GM21619 (cell line): ENCODE results near the gene STT3A.
"Not testable (repeated sequence)": the region's sequence is repeated elsewhere in the genome, so short reads cannot be mapped to it uniquely, and the experiment has no call there.

Experiments
- ATAC-seq: cut with Tn5 transposase; IDR thresholded peaks from one replicate; pipeline ENCODE4 v1.9.1; 2021; ENCODE audit not compliant: unreplicated experiment

STT3A gene

GRCh38 chr11:125592305-125593113 is at the start of gene STT3A:
Gene STT3A, plus strand, starts transcription at chr11:125592852. Its CDS starts 3,064 bp downstream, at chr11:125595916.
- peak; percentile 98 for ATAC-seq

DNA sequence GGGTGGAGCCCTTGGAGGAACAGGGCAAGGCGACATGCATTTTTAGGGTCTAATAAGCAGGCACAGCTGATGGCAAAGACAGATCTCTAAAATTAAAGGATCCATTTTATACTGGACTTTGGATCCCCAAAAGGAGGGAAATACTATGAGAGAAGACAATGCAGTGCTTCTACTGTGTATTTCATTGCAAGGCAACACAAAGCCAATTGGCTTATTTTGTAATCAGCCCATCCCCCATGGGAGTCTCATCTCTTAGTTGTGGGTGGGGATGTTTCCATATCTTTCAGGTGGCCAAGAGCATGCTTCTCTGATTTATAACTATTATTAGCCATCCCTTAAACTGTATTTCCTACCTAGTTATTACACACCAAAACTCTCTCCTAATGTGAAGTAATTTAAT is 41.9 kb upstream of the STT3A start:
- ATAC-seq, result no peak

DNA sequence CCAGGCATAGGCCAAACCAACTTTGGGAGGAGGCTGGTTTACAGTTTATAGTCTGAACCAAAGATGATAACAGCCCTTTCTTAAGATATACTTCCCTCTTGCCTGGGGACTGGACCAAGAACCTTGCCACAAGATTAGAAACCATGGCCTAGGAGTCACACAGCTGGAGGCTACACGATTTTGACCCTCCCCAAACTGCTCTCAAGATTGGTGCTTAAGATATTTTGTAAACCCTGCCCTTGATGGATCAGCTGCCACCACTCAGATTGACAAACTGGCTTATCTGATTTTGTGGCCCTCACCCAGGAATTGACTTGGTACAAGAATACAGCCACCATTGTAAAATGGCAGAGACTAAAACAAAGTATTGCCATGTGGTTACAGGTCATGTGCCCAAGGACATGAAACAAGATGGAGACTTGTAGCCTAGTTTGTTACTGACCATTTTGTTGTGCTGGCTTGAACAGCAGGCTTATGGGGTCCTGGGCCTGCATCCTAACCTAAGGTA is 40.8 kb upstream of the STT3A start:
- ATAC-seq, result no peak

GRCh38 chr11:125552927-125553326 is 39.7 kb upstream of the STT3A start:
- ATAC-seq, result no peak

- no peak for ATAC-seq
Observed at GRCh38 chr11:125553357-125553756, 39.3 kb upstream of the STT3A start.

GRCh38 chr11:125554038-125554437 is 38.6 kb upstream of the STT3A start:
- no peak for ATAC-seq

- no peak for ATAC-seq
Observed at GRCh38 chr11:125559888-125560287, 32.8 kb upstream of the STT3A start.

- ATAC-seq, result no peak
Observed at GRCh38 chr11:125561924-125562323, 30.7 kb upstream of the STT3A start.

GRCh38 chr11:125562430-125562829 is 30.2 kb upstream of the STT3A start:
- ATAC-seq, result no peak

GRCh38 chr11:125564357-125564756 is 28.3 kb upstream of the STT3A start:
- no peak for ATAC-seq

GRCh38 chr11:125566235-125566634 is 26.4 kb upstream of the STT3A start:
- no peak for ATAC-seq

DNA sequence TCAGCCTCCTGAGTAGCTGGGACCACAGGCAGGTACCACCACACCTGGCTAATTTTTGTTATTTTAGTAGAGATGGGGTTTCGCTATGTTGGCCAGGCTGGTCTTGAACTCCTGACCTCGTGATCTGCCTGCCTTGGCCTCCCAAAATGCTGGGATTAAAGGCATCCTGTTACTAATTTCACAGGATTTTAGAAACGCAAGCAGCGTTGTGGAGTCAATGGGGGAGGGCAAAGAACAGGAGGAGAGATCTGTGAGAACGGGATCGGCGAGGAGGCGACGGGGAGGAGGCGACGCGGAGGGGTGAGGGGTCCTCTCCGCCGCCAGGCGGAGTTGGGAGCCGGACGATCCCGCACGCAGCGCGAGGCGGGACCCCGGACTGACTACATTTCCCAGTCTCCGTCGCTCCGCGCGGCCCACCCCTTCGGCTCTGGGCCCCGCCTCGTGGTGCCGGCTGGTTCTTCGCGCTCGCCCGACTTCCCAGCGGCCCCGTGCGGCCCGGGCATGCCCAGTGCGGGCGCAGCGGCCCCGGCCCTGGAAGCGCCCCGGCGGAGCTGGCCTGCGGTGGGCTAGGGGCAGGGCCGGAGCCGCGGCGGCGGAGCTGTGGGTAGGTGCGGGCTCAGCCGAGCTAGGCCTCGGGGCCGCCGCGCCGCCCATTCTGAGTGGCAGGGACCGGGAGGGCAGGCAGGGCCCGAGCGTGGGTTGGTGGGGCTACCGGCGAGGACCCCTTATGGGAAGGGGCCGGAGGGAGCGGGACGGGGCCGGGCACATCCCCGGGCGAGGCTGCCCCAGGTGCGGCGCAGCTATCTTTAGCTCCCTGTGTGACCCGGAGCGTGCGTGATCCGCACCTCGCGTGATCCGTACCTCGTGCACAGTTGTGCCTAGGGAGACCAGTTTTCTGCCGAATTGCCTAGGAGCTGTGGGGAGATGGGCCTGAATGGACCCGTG is 23.4 kb upstream of the STT3A start, which contains the start of gene EI24:
Gene EI24, plus strand, starts transcription at position 508 of the 945 bp plus-strand sequence. CDS start 3,051 bp downstream, outside the sequence.
- ATAC-seq, result peak; percentile 96

DNA sequence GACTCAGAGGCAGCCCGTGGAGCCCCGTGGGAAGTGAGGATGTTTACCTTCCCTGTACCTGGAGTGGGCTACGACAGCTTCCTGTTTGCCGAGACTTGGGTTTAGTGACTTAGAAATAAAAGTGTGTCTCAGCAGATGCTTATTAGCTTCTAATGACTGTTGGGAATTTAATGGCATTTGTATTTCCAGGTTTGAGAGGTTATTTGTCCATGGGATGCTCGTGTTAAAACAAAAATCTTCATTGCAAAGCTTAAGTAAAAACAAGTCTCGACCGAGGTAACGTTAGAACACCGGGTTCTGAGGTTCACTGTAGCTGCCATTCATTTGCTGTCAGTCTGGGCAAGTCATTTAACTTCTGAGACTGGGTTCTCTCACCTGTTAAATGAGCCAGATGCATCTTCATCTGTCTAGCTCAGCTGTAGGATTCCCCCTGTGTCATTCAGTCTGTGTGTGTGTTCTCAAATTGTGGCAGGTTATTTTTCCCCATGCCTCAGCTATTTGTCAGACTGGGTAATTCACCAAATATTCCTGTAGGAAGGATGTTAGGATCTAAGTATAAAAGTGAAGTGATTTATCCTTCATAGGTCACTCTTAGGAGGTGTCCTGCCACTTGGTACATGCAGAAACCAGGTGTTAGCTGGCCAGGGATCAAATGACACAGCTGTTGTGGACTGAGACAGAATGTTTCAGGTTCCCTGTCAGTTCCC is 22.6 kb upstream of the STT3A start:
- peak; percentile 25 for ATAC-seq

GRCh38 chr11:125570952-125571351 is 21.7 kb upstream of the STT3A start:
- ATAC-seq, result no peak

DNA sequence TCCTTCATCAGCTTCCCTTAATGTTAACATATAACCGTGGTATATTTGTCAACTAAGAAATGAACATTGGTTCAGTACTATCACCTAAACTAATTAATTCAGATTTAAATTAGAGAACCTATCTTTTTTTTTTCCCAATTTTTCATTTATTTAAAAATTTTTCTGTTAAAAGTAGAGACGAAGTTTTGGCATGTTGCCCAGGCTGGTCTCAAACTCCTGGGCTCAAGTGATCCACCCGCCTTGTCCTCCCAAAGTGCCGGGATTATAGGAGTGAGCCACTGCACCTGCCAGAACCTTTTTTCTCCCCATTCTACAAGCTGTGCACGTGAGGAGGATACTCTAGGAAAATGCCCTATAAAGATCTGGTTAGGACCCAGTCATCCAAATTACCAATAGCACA is 19.7 kb upstream of the STT3A start:
- ATAC-seq, result no peak

DNA sequence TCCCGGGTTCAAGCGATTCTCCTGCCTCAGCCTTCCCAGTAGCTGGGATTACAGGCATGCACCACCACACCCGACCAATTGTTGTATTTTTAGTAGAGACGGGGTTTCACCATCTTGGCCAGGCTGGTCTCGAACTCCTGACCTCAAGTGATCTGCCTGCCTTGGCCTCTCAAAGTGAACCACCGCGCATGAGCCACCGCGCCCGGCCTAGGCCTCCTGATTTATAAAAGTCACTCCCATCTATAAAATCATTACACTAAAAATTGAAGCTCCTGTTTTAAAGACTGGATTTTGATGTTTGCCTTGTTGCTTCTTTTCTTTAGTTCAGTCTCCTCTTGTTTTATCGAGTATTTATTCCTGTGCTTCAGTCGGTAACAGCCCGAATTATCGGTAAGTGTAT is 15.5 kb upstream of the STT3A start:
- not testable (repeated sequence) for ATAC-seq

GRCh38 chr11:125578783-125579182 is 13.9 kb upstream of the STT3A start:
- ATAC-seq, result no peak

GRCh38 chr11:125579811-125580210 is 12.8 kb upstream of the STT3A start:
- no peak for ATAC-seq

- ATAC-seq, result no peak
Observed at GRCh38 chr11:125583496-125583895, 9.2 kb upstream of the STT3A start.

- no peak for ATAC-seq
Observed at GRCh38 chr11:125585487-125585886, 7.2 kb upstream of the STT3A start.

GRCh38 chr11:125586623-125587022 is 6.0 kb upstream of the STT3A start:
- no peak for ATAC-seq
